Duodenal mucosa (tissue), 2 donors: Measurements from ENCODE around the gene P2RY1.

Source experiments
- H3K27ac ChIP-seq: one replicate; pipeline ENCODE4 v1.7.0; 2013; ENCODE audit warnings: low read depth, low read length
- H3K27me3 ChIP-seq, 2 donors: one replicate each; pipeline ENCODE4 v1.7.0; 2013; ENCODE audit warnings: low read length in 2 of 2, control low read depth in 1 of 2; ENCODE audit not compliant: insufficient read depth in 2 of 2, control insufficient read depth in 1 of 2
- H3K36me3 ChIP-seq, 2 donors: one replicate each; pipeline ENCODE4 v1.7.0; 2013; ENCODE audit warnings: low read length in 2 of 2, control low read depth in 1 of 2; ENCODE audit not compliant: insufficient read depth in 2 of 2, control insufficient read depth in 1 of 2
- H3K4me1 ChIP-seq, 2 donors: one replicate each; pipeline ENCODE4 v1.7.0; 2013; ENCODE audit warnings: low read length in 2 of 2, control low read depth in 1 of 2; ENCODE audit not compliant: insufficient read depth in 2 of 2, control insufficient read depth in 1 of 2
- H3K4me3 ChIP-seq, 2 donors: one replicate each; pipeline ENCODE4 v1.7.0; 2013; ENCODE audit warnings: low read length in 2 of 2, low read depth in 1 of 2
- H3K9ac ChIP-seq, 2 donors: one replicate each; pipeline ENCODE4 v1.7.0; 2013; ENCODE audit warnings: low read length in 2 of 2, low read depth in 1 of 2
- H3K9me3 ChIP-seq, 2 donors: one replicate each; pipeline ENCODE4 v1.7.0; 2013; ENCODE audit warnings: low read length in 2 of 2, control low read depth in 1 of 2; ENCODE audit not compliant: control insufficient read depth in 1 of 2

P2RY1 gene

DNA sequence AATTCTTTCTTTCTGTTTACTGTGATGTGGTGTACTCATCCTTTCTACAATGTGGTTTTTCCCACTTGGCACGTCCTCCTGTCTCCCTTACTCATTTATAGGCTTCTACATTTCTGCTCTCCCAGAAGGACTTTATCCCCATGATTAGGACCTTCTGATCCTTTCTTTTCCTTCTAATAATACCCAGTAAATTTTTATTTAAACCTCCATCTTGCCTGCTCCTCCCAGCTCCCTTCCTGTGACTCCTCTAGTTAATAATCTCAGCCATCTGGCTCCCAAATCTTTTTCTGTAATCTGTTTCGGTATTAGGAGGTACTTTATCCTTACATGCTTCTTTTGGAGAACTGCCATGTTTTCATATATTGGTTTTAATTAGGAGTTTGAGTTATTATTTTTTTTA is 11.2 kb upstream of the P2RY1 start:
- H3K9me3 ChIP-seq, result no peaks in the 10 kb centered on the region
- no peaks in the 10 kb centered on the region for H3K27me3 ChIP-seq
- H3K9ac ChIP-seq, result no peak overlapping the region
- peaks cover 0 to 6% of the 10 kb centered on the region in 2 donors for H3K4me1 ChIP-seq
- H3K27ac ChIP-seq, result no peak overlapping the region
- H3K36me3 ChIP-seq, result no peaks in the 10 kb centered on the region
- H3K4me3 ChIP-seq, result no peak overlapping the region

DNA sequence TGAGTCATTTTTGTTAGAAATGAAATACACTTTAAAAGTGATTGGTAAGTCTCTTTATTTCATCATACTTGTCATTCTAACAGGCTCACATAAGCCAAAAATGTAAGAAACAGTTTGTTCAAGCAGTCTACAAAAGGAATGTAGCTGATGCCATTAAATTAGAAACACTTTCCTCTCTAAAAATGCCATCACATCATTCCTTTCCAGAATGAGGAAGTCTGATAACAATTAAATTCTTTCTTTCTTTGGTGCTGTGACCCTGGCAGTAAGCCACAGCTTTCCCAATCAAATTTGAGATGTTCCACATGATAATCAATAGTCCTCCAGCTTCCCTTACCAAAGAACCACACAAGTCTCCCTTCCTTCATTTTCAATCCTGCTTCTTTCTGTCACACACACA is 9.4 kb upstream of the P2RY1 start:
- H3K27me3 ChIP-seq, result no peaks in the 10 kb centered on the region
- peaks cover 0 to 6% of the 10 kb centered on the region in 2 donors for H3K4me1 ChIP-seq
- H3K4me3 ChIP-seq, result no peak overlapping the region
- no peaks in the 10 kb centered on the region for H3K9me3 ChIP-seq
- no peaks in the 10 kb centered on the region for H3K36me3 ChIP-seq
- H3K9ac ChIP-seq, result no peak overlapping the region
- no peak overlapping the region for H3K27ac ChIP-seq

DNA sequence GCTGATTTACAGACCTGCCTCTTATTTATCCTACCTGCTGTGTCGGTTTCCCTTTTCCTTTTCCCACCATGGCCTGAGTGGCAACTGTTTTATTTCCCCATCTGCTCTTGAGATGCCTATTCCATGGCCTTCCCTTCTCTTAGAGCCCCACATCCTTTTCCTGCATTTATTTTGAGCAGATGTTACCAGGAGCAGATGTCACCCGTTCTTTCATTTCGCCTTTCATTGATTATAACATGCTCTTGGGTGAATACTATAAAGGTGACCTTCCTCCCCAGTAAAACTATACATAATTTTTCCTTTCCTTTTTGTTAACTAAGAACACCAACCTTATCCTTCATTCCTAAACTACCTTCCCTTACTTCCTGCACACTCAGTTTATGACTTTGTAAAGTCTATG is 8.5 kb upstream of the P2RY1 start:
- no peaks in the 10 kb centered on the region for H3K9me3 ChIP-seq
- no peaks in the 10 kb centered on the region for H3K27me3 ChIP-seq
- no peak overlapping the region for H3K27ac ChIP-seq
- peaks cover 0 to 6% of the 10 kb centered on the region in 2 donors for H3K4me1 ChIP-seq
- H3K9ac ChIP-seq, result no peak overlapping the region
- no peak overlapping the region for H3K4me3 ChIP-seq
- no peaks in the 10 kb centered on the region for H3K36me3 ChIP-seq

DNA sequence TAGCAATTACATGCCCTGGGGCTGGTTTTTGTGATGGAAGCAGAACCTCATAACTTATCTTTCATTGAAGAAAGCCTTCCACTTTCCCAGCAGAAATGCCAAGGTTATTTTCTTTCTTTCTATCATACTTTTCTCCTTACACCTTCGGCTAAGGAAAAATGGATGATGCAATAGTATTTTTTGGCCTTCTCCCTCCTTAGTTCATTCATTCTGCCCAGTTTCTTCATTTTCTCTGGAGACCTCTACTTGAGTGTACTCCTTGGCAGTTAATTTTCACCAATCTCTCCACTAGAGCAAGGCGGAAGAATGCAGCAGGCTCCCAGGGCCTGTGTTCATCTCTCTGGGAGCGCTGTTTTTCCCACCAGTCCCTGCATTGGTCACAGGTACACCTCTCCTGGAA is 7.6 kb upstream of the P2RY1 start:
- Histone ChIP-seq H3K36me3 (no peaks in the 10 kb centered on the region), H3K9me3 (no peaks in the 10 kb centered on the region), H3K27ac (no peak overlapping the region), H3K9ac (no peak overlapping the region), H3K4me3 (no peak overlapping the region), H3K4me1 (peaks cover 0 to 6% of the 10 kb centered on the region in 2 donors), H3K27me3 (no peaks in the 10 kb centered on the region)

DNA sequence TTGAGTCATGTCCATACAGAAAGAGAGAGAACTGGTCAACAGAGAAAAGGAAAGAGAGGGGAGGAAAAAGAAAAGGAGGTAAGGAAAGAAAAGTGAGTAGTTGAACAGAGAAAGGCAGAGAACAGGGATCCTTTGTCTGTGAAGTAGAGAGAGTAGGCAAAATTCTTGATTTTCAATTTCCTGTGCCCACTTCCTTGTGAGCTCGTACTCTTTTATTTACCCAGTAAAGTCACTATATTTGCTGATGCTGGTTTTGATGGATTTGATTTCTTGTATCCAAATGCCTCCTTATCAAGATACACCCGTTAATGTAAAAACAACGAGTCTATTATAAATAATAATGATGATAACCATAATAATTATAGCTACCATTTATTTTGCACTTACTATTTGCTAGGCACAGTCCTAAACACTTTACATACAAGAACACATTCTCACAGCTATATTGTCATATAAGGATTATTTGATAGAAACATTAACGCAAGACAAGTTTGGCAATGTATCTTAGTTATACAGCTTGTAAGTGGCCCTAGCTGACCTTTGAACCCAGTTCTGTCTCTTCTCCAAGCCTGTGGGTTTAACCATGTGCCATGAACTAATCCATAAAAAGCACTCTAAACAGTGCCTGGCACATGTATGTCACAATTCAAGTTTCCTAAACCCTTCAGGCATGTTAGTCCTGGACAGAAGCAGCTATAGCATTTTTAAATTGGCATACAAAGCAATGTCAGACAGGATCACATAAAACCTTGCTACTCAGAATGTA is 6.7 kb upstream of the P2RY1 start:
- H3K27me3 ChIP-seq, result no peaks in the 10 kb centered on the region
- no peak overlapping the region for H3K27ac ChIP-seq
- H3K4me3 ChIP-seq, result no peak overlapping the region
- H3K9ac ChIP-seq, result no peak overlapping the region
- no peaks in the 10 kb centered on the region for H3K36me3 ChIP-seq
- H3K4me1 ChIP-seq, result peaks cover 0 to 6% of the 10 kb centered on the region in 2 donors
- H3K9me3 ChIP-seq, result no peaks in the 10 kb centered on the region

DNA sequence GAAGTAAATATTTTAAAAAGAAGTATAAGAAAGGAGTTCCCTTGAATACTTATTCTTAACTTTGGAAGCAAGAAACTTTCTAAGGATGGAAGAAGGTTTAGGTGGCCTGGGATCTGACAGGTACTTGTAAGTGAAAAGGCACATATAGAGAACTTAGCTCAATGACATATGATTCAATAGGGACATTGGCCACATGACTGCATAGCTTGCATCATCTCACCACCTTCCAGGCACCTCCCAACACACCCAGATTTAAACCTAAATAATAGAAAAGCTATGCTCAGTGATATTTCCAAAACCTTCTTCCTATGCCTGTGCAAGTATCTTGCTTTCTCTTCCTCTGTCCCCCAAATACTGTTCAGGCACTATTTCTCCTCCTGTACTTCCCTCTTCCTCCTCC is 4.7 kb upstream of the P2RY1 start:
- Histone ChIP-seq H3K36me3 (no peaks in the 10 kb centered on the region), H3K9me3 (no peaks in the 10 kb centered on the region), H3K27ac (no peak overlapping the region), H3K4me3 (no peak overlapping the region), H3K9ac (no peak overlapping the region), H3K27me3 (no peaks in the 10 kb centered on the region), H3K4me1 (peaks cover 7 to 11% of the 10 kb centered on the region in 2 donors)

DNA sequence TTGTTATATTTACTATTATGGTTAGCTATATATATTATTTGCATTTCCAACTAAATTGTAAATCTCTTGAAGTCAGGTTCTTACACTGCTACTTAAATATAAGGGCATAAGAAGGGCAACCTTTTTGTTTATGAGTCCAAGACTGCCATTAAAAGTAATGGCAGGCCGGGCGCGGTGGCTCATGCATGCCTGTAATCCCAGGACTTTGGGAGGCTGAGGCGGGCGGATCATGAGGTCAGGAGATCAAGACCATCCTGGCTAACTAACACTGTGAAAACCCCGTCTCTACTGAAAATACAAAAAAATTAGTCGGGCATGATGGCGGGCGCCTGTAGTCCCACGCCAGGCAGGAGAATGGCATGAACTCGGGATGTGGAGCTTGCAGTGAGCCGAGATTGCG is 2.9 kb upstream of the P2RY1 start:
- H3K36me3 ChIP-seq, result no peaks in the 10 kb centered on the region
- H3K4me3 ChIP-seq, result no peak overlapping the region
- H3K4me1 ChIP-seq, result peaks cover 11 to 21% of the 10 kb centered on the region in 2 donors
- H3K27ac ChIP-seq, result no peak overlapping the region
- H3K27me3 ChIP-seq, result no peaks in the 10 kb centered on the region
- no peaks in the 10 kb centered on the region for H3K9me3 ChIP-seq
- H3K9ac ChIP-seq, result no peak overlapping the region

DNA sequence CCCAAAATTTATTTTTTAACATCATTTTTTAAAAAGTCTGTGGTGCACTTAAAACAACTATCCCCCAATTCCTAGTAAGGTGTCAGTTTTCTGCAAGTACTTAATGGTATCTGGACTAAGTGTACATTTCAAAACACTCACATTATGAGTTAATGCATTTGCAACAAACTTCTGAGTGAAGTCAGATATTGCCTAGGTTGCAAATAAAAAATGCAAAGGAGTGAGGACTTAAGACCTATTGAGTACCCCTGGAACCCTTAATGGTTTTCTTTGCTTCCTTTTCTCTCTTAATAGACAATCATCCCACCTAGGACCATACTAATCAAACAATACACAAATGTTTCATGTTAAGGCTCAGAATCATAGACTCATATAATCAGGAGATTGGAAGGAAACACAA is 1.8 kb upstream of the P2RY1 start:
- Histone ChIP-seq H3K4me1 (peaks cover 15 to 26% of the 10 kb centered on the region in 2 donors), H3K27me3 (no peaks in the 10 kb centered on the region), H3K9ac (no peak overlapping the region), H3K36me3 (no peaks in the 10 kb centered on the region), H3K4me3 (no peak overlapping the region), H3K9me3 (no peaks in the 10 kb centered on the region), H3K27ac (no peak overlapping the region)

DNA sequence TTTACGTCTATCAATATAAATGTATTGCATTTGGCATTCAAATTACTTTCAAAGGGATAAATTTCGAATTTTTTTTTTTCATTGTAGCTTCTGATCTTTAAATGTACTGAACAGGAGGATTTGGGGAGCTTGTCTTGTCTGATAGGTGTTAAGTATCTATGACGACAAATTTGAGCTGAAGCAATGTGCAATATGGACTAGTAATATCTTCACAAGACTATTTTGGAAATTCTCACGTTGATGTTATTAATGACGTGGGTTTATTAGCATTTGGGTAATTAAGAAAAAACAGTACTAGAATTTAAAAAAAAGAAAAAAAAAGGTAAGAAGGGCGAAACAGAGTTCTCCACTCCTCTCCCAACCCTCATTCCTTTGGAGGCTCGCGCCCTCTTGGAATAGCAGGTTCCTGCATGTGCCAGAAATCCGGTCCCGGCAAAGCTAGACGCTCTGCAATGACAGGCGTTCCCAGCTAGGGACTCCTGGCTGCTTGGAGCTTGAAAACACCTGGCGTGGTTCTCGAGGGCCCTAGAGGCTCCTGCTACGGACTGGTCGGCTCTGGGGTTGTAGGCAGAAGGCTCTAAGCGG is 648 bp upstream of the P2RY1 start:
- H3K36me3 ChIP-seq, result no peaks in the 10 kb centered on the region
- H3K4me3 ChIP-seq, result peak overlapping the region; percentile 88 to 90
- H3K9me3 ChIP-seq, result no peaks in the 10 kb centered on the region
- peaks cover 15 to 20% of the 10 kb centered on the region in 2 donors for H3K4me1 ChIP-seq
- H3K9ac ChIP-seq, result peak overlapping the region; percentile 58 to 67
- H3K27ac ChIP-seq, result peak overlapping the region; percentile 62
- H3K27me3 ChIP-seq, result no peaks in the 10 kb centered on the region

DNA sequence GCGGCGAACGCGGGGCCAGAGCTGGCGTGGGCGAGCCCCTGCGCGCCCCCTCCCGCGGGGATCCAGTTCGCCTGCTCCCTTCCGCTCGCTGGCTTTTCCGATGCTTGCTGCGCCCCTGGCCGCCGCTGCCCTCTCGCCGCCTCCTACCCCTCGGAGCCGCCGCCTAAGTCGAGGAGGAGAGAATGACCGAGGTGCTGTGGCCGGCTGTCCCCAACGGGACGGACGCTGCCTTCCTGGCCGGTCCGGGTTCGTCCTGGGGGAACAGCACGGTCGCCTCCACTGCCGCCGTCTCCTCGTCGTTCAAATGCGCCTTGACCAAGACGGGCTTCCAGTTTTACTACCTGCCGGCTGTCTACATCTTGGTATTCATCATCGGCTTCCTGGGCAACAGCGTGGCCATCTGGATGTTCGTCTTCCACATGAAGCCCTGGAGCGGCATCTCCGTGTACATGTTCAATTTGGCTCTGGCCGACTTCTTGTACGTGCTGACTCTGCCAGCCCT is 721 bp downstream of the P2RY1 start:
- H3K36me3 ChIP-seq, result no peaks in the 10 kb centered on the region
- peaks cover 15 to 20% of the 10 kb centered on the region in 2 donors for H3K4me1 ChIP-seq
- H3K9ac ChIP-seq, result peak overlapping the region; percentile 58 to 67
- H3K9me3 ChIP-seq, result no peaks in the 10 kb centered on the region
- H3K27ac ChIP-seq, result peak overlapping the region; percentile 62
- H3K4me3 ChIP-seq, result peak overlapping the region; percentile 88 to 90
- no peaks in the 10 kb centered on the region for H3K27me3 ChIP-seq
